HG02678 (cell line): ENCODE data around the gene CST7.
"Not testable (repeated sequence)": the region's sequence is repeated elsewhere in the genome, so short reads cannot be mapped to it uniquely, and the experiment has no call there.

Experiments used
- ATAC-seq: cut with Tn5 transposase; IDR thresholded peaks from one replicate; pipeline ENCODE4 v1.9.1; 2021; ENCODE audit warnings: mild to moderate bottlenecking, moderate library complexity; ENCODE audit not compliant: unreplicated experiment

Gene CST7, protein sequence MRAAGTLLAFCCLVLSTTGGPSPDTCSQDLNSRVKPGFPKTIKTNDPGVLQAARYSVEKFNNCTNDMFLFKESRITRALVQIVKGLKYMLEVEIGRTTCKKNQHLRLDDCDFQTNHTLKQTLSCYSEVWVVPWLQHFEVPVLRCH

DNA sequence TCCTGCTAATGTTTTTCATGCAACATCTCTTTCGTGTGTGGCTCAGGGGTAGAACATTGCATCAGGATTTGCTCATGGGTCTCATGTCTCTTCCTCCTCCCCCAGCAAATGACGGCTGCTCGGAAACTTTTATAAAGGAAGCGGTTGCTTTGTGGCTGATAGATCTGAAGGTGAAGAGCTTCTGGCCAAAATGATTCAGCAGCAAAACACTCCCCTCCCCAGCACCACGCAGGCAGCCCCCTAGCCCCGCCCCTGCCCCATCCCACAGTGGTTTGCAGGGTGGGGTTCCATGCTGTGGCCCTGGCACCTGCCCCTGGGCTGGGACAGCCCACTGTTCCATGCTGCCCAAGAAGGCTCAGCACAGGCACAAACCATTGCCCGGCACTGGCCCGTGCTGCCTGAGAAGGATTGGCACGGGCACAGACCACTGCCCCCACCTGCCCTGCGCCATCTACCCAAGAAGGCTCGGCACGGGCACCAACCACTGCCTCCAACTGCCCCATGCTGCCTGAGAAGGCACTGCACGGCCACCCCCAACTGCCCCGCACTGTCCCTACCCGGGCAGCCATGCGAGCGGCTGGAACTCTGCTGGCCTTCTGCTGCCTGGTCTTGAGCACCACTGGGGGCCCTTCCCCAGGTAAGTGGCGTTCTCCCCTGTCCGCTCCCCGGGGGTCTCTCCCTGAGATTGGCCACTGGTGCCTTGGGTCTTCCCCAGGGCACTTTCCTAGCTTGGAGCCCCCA, at the start of gene CST7:
Gene CST7, plus strand, starts transcription at position 331 of the 741 bp plus-strand sequence. Its CDS starts 237 bp downstream, at position 568.
- ATAC-seq: peak; percentile 67

DNA sequence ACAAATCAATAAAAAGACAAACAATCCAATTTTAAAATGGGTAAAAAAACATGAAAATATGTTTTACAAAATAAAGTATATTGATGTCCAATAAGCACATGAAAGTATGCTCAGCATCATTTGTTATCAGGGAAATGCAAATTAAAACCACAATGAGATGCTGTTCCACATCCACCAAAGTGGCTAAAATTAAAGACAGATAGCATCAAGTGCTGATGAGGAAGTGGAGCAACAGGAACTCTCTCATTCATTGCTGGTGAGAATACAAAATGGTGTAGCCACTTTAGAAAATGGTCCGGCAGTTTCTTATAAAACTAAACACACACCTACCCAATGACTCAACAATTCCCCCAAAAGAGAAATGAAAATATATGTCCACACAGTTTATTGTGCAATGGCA, 42.3 kb upstream of the CST7 start:
- no peak for ATAC-seq

DNA sequence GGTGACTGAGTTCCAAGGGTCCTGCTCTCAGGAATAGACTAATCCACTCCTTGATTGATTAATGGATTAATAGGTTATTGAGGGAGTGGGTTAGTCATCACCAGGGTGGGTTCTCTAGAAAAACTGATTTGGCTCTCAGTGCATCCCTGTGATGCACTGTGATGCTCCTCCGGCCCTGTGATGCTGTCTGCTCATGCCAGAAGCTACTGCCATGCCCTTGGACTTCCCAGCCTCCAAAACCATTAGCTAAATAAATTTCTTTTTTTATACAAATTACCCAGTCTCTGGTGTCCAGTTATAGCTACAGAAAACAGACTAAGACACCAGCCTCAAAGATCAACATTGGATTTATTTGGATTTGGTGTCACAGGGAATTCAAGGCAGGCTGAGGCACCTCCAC, 40.4 kb upstream of the CST7 start:
- no peak for ATAC-seq

DNA sequence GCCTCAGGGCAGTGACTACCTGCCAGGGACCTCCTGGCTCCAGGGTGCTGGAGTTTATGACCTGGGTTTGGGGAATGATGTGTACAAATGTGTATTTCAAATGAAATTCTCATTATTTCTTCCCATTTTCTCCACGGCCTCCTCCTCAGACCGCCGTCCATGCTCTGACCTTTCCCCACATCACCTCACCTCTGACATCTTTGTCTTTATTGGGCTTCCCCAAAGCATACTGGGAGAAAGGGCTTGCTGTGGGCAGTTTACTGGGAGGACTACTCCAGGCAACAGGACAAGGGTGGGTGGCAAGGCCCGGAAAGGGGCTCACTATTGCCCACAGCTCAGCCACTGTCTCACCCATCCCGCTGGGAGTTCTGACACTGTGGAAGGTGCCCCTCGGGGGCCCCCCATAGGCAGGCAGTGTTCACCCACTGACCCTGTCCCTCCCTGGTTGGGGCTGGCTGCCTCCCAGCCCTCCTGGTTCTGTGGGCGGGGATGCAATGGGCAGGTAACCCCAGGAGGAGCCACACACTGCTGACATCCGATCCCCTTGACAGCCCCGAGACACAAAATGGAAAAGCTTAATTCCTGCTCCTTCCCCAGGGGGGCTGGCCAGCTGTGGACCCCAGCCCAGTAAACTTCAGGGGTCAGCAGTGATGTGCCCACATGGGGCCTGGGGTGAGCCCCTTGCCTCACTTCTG, 39.8 kb upstream of the CST7 start:
- ATAC-seq: no peak

DNA sequence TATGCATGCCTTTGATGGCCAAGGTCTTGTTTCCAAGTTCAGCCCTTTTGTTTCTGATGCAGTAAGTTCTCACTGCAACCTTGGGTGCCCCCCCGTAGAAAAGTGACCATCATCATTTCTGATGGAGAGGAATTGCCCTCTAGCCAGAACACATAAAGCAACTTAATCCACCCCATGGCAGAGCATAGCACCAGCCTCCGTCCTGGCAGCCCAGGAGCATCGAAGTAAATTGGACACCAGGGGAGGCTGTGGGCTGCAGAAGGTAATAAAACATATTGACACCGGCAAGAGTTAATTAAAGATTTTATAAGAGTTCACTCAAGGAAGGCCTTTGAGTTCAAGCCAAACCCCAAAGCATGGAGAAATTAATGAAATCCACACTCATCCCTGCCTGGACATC, 39.2 kb upstream of the CST7 start:
- no peak for ATAC-seq

DNA sequence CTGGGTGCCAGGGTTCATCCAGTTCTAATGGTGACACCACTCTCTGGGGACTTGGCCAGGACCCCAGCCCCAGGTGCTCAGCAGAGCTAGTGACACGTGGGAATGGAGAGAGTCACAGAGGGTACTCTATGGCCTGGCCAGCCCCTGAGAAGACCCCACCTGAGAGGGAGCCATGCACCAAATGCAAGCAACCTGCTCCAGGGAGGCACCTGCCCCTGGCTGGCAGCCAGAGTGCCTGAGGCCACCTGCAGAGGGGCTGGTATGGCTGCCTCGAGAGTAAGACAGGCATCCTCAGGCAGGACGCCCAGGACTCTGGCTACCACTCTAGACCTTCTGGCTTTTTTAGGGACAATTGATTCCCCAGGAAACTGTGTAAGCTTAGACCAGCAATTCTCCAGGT, 38.6 kb upstream of the CST7 start:
- no peak for ATAC-seq

DNA sequence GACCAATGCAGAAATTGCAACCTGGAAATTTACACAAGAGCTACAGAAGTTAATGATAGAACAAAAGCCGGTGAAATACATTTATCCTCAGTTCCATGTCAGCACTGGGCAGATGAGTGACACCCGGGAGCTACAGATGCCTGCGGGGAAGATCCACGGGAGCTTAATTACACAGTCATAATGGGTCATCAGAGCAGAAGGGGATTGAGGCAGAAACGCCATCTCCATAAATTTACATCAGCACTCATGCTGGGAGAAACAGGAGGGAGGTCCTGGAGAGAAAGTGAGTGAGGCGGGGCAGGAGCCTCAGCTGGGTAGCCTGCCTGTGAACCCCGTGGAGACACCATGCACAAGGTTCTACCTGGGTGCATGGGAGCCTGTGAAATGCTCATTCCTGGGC, 37.6 kb upstream of the CST7 start:
- ATAC-seq: no peak

DNA sequence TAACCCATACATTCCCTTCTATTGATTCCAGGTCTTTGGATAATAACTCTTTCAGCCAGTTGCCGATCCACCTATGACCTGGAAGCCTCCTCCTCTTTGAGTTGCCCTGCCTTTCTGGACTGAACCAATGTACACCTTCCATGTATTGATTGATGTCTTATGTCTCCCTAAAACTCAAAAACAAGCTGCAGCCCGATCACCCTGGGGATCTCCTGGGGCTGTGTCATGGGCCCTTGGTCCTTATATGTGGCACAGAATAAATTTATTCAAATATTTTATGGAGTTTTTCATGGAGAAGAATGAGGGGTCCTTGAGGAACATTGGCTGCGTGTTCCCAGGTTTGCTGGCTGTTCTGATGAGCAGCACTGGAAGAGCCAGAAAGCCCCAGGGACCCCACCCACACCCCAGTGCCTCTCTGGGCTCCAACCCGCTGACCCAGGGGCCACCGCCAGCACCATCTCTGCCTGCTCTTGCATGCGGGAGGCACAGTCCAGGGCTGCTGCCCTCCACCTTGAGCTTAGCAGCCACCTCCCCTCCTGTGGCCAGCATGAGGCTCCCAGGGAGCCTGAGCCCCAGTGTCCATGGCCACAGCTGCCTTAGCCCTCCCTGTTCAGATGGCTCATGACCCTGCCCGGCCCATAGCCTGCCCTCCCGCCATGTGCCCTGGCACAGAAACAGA, 36.5 kb upstream of the CST7 start:
- ATAC-seq: no peak

DNA sequence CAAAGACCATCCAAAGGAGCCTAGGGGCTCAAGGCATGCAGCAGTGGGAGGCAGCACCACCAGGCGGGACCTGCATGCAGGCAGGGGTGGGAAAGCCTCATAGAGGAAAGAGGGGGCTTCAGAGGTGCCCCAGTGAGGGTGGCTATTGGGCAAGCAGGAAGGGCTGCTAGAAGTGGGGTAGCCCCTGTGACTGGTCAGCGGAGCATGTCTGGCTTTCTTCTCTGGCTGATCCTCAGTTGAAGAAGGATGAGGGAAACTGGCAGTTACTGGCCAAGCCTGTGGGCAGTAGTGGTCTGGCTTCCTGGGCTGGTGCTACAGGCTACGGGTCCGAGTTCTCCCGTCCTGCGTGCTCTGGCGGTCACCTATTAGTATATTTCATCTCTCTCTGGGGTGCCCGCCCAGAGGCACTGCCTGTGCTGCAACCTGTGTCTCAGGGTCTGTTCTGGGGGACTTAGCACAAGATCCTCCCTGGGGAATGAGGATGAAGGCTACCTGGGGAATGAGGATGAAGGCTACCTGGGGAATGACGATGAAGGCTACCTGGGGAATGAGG, 35.9 kb upstream of the CST7 start:
- no peak for ATAC-seq

DNA sequence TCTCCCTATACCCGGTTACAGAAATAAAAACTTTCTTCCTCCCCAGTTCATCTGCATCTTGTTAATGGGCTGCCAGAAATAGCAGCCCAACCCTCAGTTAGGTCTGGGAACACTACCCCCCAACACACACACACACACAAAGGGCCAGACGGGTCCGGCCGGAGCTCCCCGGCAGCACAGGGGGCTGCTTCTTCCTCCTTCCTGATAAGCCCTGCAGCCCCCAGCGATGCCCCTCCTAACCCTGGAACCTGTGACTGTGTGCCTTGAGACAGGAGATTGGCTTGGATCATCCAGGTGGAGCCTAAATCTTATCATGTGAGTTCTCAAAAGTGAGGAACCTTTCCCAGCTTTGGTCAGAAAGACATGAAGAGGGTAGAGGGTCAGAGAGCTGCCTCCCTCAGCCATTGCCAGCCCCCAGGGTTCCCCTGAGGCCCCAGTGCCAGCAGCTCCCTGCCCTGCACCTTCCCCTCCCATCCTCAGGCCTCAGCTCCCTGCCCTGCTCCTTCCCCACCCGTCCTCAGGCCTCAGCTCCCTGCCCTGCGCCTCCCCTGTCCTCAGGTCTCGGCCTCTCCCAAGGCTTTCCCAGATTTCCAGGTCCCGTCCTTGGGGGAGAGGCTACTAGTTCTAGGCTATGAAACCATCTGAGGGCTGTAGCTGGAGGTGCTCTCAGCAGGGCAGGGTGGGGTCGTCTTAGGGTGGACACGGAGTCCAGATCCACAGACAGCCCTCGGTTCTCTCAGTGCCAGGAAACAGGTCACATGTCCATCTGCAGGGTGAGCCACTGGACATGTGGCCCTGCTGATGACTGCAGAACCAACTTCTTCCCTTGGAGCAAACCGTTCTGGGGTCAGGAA, 34.5 kb upstream of the CST7 start:
- ATAC-seq: no peak

DNA sequence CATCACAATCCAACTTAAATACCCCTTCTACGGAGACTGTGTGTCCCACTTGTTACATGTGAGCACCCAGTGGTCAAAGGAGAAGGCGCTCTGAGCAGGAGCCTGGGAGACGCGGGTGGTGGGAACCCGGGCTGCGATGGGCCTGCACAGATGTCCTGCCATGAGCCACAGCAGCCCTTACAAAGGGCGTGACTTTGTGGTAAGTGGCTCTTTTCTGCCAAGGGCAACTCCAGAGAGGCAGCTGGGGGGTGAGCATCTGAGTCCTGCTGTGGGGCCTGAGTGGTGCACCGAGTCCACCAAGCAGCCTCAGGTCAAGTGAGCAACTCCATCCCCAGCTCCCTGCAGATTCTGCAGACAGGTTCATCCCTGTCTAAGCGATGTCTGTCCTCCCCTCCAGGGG, 33.6 kb upstream of the CST7 start:
- no peak for ATAC-seq

DNA sequence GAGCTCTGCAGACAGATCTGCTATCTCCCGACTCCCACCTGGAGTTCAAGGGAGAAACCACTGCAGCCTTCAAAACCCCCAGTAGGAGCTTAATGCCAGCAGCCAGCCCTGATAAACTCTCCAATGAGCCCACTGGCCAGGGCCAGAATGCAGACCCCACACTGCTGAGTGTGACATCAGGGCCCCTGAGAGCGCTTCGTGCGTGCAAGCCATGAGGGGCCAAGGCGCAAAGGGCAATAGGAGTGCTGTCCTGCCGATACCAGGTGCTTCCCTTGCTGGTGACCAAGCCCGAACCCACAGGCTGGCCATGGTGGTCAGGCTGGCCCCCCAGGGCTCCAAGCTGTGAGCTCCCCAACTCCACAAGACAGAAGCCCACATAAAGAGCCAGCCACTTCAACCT, 33.2 kb upstream of the CST7 start:
- no peak for ATAC-seq

DNA sequence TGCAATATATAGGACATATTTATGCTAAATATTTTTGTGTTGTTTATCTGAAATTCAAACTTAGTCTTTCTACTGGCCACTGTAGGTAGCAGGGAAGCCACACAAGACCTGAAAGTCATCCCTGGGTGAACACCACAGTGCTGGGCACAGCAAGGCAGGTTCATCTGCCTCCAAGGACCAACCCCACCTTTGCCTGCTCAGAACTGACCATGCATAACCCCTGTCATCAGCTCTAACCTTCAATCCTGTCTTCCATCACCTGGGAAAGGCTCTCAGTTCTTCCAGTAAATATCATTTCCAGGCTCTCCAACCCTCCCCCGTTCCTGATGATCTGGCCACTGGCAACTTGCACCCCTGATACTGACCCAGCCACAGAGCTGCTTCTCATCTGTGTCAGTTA, 32.7 kb upstream of the CST7 start:
- no peak for ATAC-seq

DNA sequence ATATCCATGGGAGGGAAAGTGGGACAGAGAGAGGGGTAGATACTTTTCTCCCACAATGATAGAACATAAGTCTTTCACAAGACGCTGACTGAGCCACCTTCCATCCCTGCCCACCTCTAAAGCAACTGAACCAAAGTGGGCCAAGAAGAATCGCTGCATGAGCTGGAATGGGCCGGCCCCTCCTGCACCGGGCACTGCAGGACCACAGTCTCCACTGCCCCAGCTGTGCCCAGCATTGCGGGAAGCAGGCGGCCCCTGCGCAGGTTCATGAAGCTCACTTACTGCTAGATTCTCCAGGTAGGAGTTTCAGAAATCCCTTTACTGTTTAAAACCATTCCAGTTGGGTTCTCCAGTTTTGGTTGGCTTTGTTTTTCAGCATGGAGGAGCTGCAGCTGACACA, 32.0 kb upstream of the CST7 start:
- ATAC-seq: no peak

DNA sequence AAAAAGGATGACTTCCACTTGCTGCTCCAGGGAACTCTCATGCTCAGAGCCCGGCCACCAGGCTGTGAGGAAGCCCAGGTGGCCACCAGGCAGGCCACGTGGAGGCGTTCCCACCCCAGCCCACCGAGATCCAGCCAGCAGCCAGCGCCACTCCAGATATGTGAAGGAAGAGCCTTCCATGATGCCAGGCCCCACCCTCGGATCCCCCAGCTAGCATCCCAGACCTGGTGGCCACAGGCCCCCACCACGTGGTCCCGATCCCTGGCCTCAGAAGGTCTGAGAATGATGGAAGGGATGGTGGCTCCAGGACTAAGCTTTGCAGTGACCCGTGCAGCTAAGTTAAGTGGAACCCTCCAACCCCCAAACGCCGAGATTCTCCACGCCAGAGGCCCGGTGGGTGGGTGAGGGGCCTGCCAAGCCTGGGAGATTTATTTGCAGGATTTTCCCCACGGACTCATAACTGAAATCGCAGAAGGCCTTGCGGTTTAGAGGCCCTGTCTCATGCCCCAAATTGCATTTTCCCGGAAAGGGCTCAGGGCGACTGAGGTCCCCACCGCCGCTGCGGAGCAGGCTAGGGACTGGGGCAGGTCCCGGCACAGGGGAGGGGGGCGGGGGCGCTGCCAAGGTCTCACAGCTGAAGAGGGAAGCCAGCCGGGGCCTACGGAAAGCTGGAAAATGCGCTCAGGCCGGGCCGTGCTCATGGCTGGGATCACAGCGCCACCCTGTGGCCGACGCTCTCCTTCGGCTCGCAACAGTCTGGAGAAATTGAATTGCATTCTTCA, 31.1 kb upstream of the CST7 start:
- ATAC-seq: peak; percentile 57

DNA sequence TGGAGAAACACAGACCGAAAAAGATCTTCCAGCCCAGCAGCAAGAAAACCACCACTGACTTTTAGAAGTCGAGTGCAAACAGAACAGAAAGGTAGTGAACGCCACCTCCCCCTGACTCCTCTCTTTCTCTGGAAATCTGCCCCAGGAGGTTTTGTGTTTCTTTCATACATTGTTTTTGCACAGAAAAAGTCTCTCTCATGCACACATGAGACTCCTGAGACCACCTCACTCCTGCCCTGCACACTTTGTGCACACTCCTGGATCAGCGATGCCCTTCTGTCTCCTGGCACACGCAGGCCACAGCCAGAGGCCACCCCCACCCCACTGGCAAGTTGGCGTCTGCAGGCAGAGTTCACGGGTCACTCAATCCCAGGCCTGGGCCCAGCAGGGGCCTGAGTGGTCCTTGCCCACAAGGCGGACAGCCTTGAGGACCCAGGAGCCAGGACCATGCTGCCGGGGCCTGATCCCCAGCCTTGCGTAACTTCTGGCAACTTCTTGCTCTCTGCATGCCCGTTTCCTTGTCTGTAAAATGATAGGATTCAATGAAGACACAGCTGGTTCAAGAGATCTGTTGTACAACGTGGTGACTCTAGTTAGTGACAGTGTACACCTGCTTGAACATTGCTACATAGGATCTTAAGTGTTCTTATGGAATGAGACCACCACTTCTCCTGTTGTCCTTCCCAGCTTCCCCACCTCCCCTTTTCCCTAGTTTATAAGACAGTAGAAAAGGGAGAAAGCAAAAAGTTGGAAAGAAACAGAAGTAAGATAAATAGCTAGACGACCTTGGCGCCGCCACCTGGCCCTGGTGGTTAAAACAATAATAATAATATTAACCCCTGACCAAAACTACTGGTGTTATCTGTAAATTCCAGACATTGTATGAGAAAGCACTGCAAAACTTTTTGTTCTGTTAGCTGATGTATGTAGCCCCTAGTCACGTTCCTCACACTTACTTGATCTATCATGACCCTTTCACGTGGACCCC, 30.2 kb upstream of the CST7 start:
- no peak for ATAC-seq

DNA sequence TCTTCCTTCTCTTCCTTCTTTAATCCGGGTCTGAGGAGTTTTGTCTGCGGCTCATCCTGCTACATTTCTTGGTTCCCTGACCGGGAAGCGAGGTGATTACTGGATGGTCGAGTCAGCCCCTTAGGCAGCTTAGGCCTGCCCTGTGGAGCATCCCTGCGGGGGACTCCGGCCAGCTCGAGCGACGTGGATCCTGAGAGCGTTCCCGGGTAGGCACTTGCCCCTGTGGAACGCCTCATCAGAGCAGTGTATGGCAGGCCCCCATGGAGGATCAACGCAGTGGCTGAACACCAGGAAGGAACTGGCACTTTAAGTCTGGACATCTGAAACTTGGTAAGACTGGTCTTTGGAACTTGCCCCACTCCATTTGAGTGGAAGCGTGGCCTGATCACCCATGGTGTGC, 29.4 kb upstream of the CST7 start:
- not testable (repeated sequence) for ATAC-seq

DNA sequence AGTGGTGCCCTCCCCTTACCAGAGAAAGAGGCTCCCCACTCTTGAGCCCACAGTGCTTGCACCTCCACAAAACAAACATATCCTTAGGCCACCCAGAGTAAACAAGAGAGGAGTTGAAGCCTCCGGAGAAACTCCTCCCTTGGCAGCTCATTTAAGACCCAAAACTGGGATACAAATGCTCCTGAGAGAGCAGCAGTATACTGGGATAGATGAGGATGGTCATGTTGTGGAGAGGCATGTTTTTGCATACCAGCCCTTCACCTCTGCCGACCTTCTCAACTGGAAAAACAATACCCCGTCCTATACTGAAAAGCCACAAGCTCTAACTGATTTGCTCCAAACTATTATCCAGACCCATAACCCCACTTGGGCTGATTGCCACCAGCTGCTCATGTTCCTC, 28.4 kb upstream of the CST7 start:
- ATAC-seq: not testable (repeated sequence)

DNA sequence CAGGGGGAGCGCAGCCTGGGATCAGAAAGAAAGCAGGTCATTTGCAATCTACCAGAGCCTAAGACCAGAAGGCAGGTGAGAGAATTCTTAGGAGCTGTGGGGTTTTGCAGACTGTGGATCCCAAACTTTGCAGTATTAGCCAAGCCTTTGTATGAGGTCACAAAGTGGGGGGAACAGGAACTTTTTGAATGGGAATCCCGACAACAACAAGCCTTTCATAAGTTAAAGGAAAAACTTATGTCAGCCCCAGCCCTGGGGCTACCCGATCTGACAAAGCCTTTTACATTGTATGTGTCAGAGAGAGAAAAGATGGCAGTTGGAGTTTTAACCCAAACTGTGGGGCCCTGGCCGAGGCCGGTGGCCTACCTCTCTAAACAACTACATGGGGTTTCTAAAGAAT, 19.8 kb upstream of the CST7 start:
- not testable (repeated sequence) for ATAC-seq
